ENCODE data around the gene NDRG3. TPM values are rescaled to one million over a fixed set of nuclear protein-coding genes. Genes with fewer than 3 reads are reported as not detected.
"Not testable (repeated sequence)": the region's sequence is repeated elsewhere in the genome, so short reads cannot be mapped to it uniquely, and the experiment has no call there.

Gene NDRG3
- total and polyA plus RNA-seq, 4 donors = 3.1 to 6.3 (median 4.5) TPM

GRCh38 chr20:36677422-36677771, 68.5 kb downstream of the NDRG3 start:
- Histone ChIP-seq H3K4me3 (ENCODE audit: low read depth in 1 of 3, low read length in 3 of 3) (no peak overlapping the region), H3K9ac (ENCODE audit: low read depth in 1 of 2, low read length in 2 of 2) (no peak overlapping the region), H3K27ac (ENCODE audit: low read depth in 1 of 2, low read length in 2 of 2) (no peak overlapping the region), H3K36me3 (ENCODE audit: control insufficient read depth in 4 of 4, insufficient read depth in 3 of 4, low read depth in 1 of 4, low read length in 3 of 4) (peaks cover 2 to 11% (median 6%) of the 10 kb centered on the region in 4 donors), H3K4me1 (ENCODE audit: control insufficient read depth in 4 of 4, insufficient read depth in 4 of 4, low read length in 3 of 4) (no peaks in the 10 kb centered on the region), H3K27me3 (ENCODE audit: control insufficient read depth in 4 of 4, insufficient read depth in 4 of 4, low read length in 3 of 4) (no peaks in the 10 kb centered on the region), H3K9me3 (ENCODE audit: control insufficient read depth in 4 of 4, low read length in 3 of 4) (no peaks in the 10 kb centered on the region)
- TF ChIP-seq HNF4G (IDR thresholded peaks at IDR 0.05) (no peak), TAF1 (conservative IDR thresholded peaks at IDR 0.05) (no peak), HNF4A (conservative IDR thresholded peaks at IDR 0.05) (no peak), FOXA1 (IDR thresholded peaks at IDR 0.05) (no peak), YY1 (IDR thresholded peaks at IDR 0.05) (no peak)
- TF ChIP-seq, protein P1, sequence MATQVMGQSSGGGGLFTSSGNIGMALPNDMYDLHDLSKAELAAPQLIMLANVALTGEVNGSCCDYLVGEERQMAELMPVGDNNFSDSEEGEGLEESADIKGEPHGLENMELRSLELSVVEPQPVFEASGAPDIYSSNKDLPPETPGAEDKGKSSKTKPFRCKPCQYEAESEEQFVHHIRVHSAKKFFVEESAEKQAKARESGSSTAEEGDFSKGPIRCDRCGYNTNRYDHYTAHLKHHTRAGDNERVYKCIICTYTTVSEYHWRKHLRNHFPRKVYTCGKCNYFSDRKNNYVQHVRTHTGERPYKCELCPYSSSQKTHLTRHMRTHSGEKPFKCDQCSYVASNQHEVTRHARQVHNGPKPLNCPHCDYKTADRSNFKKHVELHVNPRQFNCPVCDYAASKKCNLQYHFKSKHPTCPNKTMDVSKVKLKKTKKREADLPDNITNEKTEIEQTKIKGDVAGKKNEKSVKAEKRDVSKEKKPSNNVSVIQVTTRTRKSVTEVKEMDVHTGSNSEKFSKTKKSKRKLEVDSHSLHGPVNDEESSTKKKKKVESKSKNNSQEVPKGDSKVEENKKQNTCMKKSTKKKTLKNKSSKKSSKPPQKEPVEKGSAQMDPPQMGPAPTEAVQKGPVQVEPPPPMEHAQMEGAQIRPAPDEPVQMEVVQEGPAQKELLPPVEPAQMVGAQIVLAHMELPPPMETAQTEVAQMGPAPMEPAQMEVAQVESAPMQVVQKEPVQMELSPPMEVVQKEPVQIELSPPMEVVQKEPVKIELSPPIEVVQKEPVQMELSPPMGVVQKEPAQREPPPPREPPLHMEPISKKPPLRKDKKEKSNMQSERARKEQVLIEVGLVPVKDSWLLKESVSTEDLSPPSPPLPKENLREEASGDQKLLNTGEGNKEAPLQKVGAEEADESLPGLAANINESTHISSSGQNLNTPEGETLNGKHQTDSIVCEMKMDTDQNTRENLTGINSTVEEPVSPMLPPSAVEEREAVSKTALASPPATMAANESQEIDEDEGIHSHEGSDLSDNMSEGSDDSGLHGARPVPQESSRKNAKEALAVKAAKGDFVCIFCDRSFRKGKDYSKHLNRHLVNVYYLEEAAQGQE (IDR thresholded peaks at IDR 0.05) = no peak
- WGBS = 97% methylated on average over 8 of the region's 8 CpGs
- no peak for DNase-seq (ENCODE audit: low spot score)

DNA sequence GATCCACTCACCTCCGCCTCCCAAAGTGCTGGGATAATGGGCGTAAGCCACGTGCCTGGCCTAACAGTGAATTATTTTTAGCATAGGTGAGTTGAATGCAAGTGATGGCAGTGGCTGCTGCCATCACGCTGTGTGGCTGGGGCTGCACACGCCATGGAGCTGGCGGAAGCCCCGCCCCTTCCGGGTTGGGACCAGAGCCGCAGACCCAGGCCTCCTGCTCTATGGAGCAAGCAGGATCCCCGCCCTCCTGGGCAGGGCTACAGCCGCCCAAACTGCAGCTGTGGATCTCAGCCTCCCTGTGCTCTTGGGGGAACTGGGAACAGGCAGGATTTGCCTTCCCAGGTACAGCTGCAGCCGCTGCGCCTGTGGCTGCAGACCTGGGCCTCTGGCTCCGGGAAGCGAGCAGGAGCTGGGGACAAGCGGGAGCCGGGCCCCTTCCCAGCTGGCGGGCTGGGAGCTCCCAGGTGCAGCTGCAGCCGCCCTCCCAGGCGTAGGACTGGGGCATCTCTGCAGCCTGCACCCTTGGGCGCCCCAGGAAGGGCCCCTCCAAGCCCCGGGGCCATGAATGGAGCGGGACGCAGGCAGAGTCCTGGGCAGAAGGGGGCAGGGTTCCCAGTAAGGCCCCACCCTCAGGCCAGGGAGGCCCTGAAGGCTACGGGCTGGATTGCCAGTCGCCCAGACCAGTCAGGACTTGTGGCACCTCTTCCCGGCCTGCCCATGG, 69.0 kb downstream of the NDRG3 start:
- Histone ChIP-seq H3K27ac (ENCODE audit: low read depth in 1 of 2, low read length in 2 of 2) (no peak overlapping the region), H3K4me3 (ENCODE audit: low read depth in 1 of 3, low read length in 3 of 3) (no peak overlapping the region), H3K4me1 (ENCODE audit: control insufficient read depth in 4 of 4, insufficient read depth in 4 of 4, low read length in 3 of 4) (no peaks in the 10 kb centered on the region), H3K9ac (ENCODE audit: low read depth in 1 of 2, low read length in 2 of 2) (no peak overlapping the region), H3K27me3 (ENCODE audit: control insufficient read depth in 4 of 4, insufficient read depth in 4 of 4, low read length in 3 of 4) (no peaks in the 10 kb centered on the region), H3K36me3 (ENCODE audit: control insufficient read depth in 4 of 4, insufficient read depth in 3 of 4, low read depth in 1 of 4, low read length in 3 of 4) (peaks cover 2 to 6% (median 6%) of the 10 kb centered on the region in 4 donors), H3K9me3 (ENCODE audit: control insufficient read depth in 4 of 4, low read length in 3 of 4) (no peaks in the 10 kb centered on the region)
- 97% methylated on average over 27 of the region's 27 CpGs for WGBS
- TF ChIP-seq NR2F2 (IDR thresholded peaks at IDR 0.05) (no peak), RXRA (IDR thresholded peaks at IDR 0.05) (no peak), GABPA (IDR thresholded peaks at IDR 0.05 in 1 of 2, conservative IDR thresholded peaks at IDR 0.05 in 1 of 2) (no peak), FOXA2 (IDR thresholded peaks at IDR 0.05) (no peak), FOXA1 (IDR thresholded peaks at IDR 0.05) (no peak), MAX (IDR thresholded peaks at IDR 0.05) (no peak), SP1 (IDR thresholded peaks at IDR 0.05) (no peak), RAD21 (IDR thresholded peaks at IDR 0.05) (no peak), EGR1 (IDR thresholded peaks at IDR 0.05; ENCODE audit: low read depth in 2 of 2) (no peak), JUND (IDR thresholded peaks at IDR 0.05) (no peak), HNF4G (IDR thresholded peaks at IDR 0.05) (no peak), HNF4A (conservative IDR thresholded peaks at IDR 0.05) (no peak)
- TF ChIP-seq, protein P2, sequence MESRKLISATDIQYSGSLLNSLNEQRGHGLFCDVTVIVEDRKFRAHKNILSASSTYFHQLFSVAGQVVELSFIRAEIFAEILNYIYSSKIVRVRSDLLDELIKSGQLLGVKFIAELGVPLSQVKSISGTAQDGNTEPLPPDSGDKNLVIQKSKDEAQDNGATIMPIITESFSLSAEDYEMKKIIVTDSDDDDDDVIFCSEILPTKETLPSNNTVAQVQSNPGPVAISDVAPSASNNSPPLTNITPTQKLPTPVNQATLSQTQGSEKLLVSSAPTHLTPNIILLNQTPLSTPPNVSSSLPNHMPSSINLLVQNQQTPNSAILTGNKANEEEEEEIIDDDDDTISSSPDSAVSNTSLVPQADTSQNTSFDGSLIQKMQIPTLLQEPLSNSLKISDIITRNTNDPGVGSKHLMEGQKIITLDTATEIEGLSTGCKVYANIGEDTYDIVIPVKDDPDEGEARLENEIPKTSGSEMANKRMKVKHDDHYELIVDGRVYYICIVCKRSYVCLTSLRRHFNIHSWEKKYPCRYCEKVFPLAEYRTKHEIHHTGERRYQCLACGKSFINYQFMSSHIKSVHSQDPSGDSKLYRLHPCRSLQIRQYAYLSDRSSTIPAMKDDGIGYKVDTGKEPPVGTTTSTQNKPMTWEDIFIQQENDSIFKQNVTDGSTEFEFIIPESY (IDR thresholded peaks at IDR 0.05) = no peak
- TF ChIP-seq, protein P1 (IDR thresholded peaks at IDR 0.05) = no peak
- TF ChIP-seq, protein P3, sequence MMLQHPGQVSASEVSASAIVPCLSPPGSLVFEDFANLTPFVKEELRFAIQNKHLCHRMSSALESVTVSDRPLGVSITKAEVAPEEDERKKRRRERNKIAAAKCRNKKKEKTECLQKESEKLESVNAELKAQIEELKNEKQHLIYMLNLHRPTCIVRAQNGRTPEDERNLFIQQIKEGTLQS (IDR thresholded peaks at IDR 0.05) = no peak
- no peak for DNase-seq (ENCODE audit: low spot score)

GRCh38 chr20:36675545-36675944, 70.3 kb downstream of the NDRG3 start:
- 98% methylated on average over 8 of the region's 8 CpGs for WGBS
- H3K27me3 ChIP-seq (ENCODE audit: control insufficient read depth in 4 of 4, insufficient read depth in 4 of 4, low read length in 3 of 4); H3K4me1 ChIP-seq (ENCODE audit: control insufficient read depth in 4 of 4, insufficient read depth in 4 of 4, low read length in 3 of 4); DNase-seq (ENCODE audit: low spot score); H3K9ac ChIP-seq (ENCODE audit: low read depth in 1 of 2, low read length in 2 of 2); H3K4me3 ChIP-seq (ENCODE audit: low read depth in 1 of 3, low read length in 3 of 3); H3K9me3 ChIP-seq (ENCODE audit: control insufficient read depth in 4 of 4, low read length in 3 of 4); H3K27ac ChIP-seq (ENCODE audit: low read depth in 1 of 2, low read length in 2 of 2); H3K36me3 ChIP-seq (ENCODE audit: control insufficient read depth in 4 of 4, insufficient read depth in 3 of 4, low read depth in 1 of 4, low read length in 3 of 4): not testable (repeated sequence)

All from liver (tissue), 9 donors.